Fibroblast of pulmonary artery (primary cell): ENCODE measurements around the gene CCSER1.
A peak's percentile ranks its signal among the peaks of the same experiment; 100 is the strongest.

Source experiments
- DNase-seq: peaks from one replicate; pipeline ENCODE4 v3.0.0-alpha.2; 2010; ENCODE audit warnings: low read depth
- H3K4me3 ChIP-seq: replicated peaks from 2 replicates; pipeline ENCODE4 v1.5.1; 2011; ENCODE audit warnings: low read depth, mild to moderate bottlenecking, control low read depth, low read length, moderate library complexity
- TF ChIP-seq, protein P1 (sequence below): IDR thresholded peaks from 2 replicates; pipeline ENCODE4 v1.5.1; 2011; ENCODE audit warnings: mild to moderate bottlenecking, control low read depth, low read length, inconsistent platforms; ENCODE audit errors: missing control alignments

The CCSER1 gene

DNA sequence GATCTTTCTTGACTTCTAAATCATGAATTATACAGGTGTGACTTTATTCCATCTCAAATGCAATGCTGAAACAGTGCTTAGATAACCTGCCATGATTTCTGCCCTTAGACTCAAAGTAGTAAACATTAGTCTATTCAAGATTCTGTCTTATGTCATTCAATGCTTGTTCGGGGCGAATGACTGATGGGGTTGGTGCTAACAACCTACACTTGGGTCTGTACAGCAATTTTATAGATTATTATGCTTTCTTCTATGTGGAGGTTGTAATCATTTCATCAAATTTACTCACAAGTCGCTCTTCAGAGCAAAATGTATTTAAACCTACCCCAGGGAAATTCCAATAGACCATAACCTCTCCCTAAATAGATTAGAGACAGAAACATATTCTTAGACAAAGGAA lies 1155.0 kb downstream of the CCSER1 start:
- no peak overlapping the region for H3K4me3 ChIP-seq
- TF ChIP-seq, protein P1, sequence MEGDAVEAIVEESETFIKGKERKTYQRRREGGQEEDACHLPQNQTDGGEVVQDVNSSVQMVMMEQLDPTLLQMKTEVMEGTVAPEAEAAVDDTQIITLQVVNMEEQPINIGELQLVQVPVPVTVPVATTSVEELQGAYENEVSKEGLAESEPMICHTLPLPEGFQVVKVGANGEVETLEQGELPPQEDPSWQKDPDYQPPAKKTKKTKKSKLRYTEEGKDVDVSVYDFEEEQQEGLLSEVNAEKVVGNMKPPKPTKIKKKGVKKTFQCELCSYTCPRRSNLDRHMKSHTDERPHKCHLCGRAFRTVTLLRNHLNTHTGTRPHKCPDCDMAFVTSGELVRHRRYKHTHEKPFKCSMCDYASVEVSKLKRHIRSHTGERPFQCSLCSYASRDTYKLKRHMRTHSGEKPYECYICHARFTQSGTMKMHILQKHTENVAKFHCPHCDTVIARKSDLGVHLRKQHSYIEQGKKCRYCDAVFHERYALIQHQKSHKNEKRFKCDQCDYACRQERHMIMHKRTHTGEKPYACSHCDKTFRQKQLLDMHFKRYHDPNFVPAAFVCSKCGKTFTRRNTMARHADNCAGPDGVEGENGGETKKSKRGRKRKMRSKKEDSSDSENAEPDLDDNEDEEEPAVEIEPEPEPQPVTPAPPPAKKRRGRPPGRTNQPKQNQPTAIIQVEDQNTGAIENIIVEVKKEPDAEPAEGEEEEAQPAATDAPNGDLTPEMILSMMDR: no peak

DNA sequence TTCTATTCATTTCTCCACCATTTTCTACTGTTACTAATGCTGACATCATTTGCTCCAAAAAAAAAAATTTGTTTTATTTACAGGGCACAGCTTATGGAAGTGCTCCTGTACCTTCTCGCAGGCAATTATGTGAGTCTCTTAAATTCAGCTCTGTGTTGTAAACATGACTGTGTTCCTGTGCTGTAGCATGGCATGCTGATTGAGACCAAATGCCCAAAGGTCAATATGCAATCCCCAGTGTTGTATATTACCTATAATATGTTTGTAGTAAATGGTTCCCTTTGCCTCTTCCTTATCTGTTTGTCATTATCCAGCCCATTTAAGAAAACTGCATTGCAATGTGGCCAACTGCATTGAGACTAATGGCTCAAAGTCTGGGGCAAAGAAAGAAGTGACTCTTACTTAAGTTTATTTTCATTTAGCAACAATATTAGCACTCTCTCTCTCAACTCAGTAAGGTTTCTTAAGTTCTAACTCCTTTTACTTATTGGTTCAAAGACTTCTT lies 1156.6 kb downstream of the CCSER1 start:
- no peak overlapping the region for H3K4me3 ChIP-seq
- TF ChIP-seq, protein P1: no peak
- DNase-seq: no peak

More for the DNA sequence above, 1155.0 kb downstream of the CCSER1 start:
- no peak for DNase-seq

DNA sequence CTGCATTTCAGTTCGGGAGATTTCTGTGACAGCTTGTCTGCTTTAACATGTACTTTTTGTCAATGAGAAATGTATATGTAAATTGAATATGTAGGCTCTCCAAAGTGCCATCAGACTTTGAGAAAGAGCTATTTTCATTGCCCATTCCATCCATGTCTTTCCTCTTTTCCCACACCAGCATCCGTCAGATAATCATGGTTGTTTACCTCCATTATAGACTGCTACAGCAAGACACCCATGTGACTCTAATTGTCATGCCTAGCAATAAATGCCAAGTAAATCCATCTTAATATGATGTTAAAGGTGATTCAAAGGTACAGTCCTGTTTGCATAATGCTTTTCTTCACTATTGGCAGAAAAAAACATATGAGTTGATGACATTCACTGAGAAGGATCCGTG lies 1157.3 kb downstream of the CCSER1 start:
- no peak for DNase-seq
- H3K4me3 ChIP-seq: no peak overlapping the region
- TF ChIP-seq, protein P1: no peak

DNA sequence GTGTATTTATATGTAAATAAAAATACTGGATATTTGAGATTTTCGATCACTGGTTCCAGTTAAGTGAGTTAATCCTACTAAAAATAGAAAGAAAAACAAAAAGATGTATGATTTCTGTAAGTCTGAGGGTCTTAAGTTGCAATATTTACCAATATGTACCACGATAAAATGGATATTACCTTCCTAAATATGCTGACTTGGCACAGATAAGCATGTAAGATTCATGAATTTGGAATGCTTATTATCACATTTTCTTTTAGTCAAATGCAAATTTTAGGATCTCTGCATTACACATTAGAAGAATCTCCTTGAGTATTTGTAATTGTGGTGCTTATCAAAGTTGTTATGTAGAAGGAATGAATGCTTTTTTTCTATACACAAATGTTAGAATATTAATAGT lies 1158.3 kb downstream of the CCSER1 start:
- DNase-seq: no peak
- TF ChIP-seq, protein P1: no peak
- H3K4me3 ChIP-seq: no peak overlapping the region

DNA sequence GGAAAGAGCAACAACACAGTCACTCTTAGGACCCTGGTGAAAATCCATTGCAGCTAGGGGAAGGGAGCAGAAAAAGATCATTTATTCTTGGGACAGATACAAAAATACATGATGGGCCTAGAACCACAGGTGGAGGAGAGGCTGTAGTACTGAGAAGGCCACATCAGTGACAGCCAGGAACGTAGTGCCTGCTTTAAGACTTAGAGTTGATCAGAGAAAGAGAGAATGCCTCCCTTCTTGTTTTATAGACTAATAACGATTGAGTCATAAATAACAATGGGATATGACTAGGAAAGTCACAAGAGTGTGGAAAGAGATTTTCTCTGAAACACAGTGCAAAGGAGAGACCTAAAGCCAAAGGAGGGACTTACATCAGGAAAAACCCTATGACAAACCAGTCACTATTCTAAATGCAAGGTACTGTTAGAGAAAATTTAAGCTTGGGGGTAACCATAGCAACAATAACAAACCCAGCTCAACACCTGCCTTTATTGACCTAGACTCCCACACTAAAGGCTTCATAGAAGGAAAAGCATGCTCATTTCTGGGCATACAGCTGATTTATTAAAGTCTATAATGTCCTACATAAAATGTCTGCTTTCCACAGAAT lies 1161.6 kb downstream of the CCSER1 start:
- no peak overlapping the region for H3K4me3 ChIP-seq
- DNase-seq: peak; percentile 2
- TF ChIP-seq, protein P1: no peak

DNA sequence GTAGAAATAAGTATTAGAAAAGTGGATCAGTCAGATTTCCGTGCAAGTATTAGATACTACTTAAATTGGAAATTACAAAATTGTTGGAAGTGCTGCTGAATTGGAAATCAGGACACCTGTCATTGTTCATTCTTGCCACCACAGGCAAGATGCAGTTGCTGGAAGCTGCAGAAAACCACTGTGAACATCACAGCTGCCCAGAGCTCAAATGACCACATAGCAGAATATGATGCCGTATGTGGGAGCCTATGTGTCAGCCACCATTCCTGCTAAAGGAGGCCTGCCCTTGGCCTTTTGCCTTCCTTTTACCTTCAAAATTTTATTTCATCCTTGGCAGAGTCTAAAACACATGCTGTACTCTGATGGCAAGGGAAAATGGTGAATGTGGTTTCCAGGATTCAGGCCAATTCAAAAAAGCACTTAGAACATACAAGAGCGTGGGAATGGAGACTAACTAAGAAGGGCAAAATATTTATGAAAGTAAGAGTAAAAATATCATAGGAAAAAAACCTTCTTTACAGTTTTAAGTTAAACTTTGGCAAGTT lies 1171.0 kb downstream of the CCSER1 start:
- no peak overlapping the region for H3K4me3 ChIP-seq
- TF ChIP-seq, protein P1: no peak
- no peak for DNase-seq

DNA sequence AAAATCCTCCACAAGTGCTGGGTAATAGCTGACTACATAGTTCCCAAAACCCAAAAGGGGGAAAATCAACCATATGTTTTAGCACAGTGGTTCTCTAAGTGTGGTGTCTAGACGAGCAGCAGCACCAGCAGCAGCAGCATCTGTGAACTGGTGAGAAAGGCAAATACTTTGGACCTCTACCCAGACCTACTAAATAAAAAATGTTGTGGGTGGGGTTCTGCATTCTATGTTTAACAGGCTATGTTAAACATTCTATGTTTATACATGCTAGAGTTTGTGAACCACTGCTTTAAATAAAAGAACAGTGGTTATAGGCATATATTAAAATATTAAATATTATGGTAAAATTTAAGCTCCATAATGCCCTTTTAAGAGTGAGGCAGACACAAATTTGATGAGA lies 1171.6 kb downstream of the CCSER1 start:
- TF ChIP-seq, protein P1: no peak
- H3K4me3 ChIP-seq: no peak overlapping the region
- no peak for DNase-seq
